ENCODE measurements around the gene ACOX1.

GRCh38 chr17:75897160-75898019 is 81.6 kb downstream of the ACOX1 start:
- no peak for TF ChIP-seq EZH2 (IDR thresholded peaks at IDR 0.05; ENCODE audit: insufficient read depth, poor library complexity, severe bottlenecking)
- TF ChIP-seq EZH2phosphoT487 (IDR thresholded peaks at IDR 0.05; ENCODE audit: insufficient read depth, low read depth) = no peak

All from GM23248 (cell line).